Heart left ventricle (tissue), 16 donors: Measurements from ENCODE around the gene TSSK3. TPM values are rescaled to one million over a fixed set of nuclear protein-coding genes. Genes with fewer than 3 reads are reported as not detected.

Experiments used
- ATAC-seq, 4 donors: fragments of 200-7000 bp; cut with Tn5 transposase; one replicate each; pipeline ENCODE4 v1.9.1; 2020 to 2022; ENCODE audit warnings: moderate library complexity in 4 of 4, mild to moderate bottlenecking in 3 of 4, moderate number of reproducible peaks in 1 of 4
- DNase-seq, 5 donors: peaks; one replicate each; pipeline ENCODE4 v3.0.0-alpha.2; 2020
- H3K27ac ChIP-seq, 12 donors: fragments of 200-600 bp; sonication (generic) in 4 of 12; one replicate each; pipeline versions ENCODE4 v1.5.0 to v1.8.0; 2016 to 2022; ENCODE audit warnings: mild to moderate bottlenecking in 2 of 12
- H3K27me3 ChIP-seq, 9 donors: fragments of 200-600 bp; sonication (generic) in 2 of 9; one replicate each; pipeline versions ENCODE4 v1.5.1 to v1.8.0; 2016 to 2022; ENCODE audit warnings: mild to moderate bottlenecking in 3 of 9
- H3K36me3 ChIP-seq, 9 donors: fragments of 200-600 bp; sonication (generic) in 2 of 9; one replicate each; pipeline versions ENCODE4 v1.5.0 to v1.8.0; 2018 to 2022; ENCODE audit warnings: mild to moderate bottlenecking in 2 of 9
- H3K4me1 ChIP-seq, 12 donors: fragments of 200-600 bp; sonication (generic) in 4 of 12; one replicate each; pipeline versions ENCODE4 v1.5.0 to v1.8.0; 2016 to 2022; ENCODE audit warnings: mild to moderate bottlenecking in 3 of 12
- H3K4me3 ChIP-seq, 12 donors: fragments of 200-600 bp; sonication (generic) in 4 of 12; one replicate each; pipeline versions ENCODE4 v1.5.0 to v1.8.0; 2017 to 2022; ENCODE audit warnings: mild to moderate bottlenecking in 9 of 12, moderate library complexity in 4 of 12
- H3K9me3 ChIP-seq, 12 donors: fragments of 200-600 bp; sonication (generic) in 4 of 12; one replicate each; pipeline versions ENCODE4 v1.5.0 to v1.8.0; 2016 to 2022; ENCODE audit warnings: mild to moderate bottlenecking in 1 of 12
- CTCF ChIP-seq, 12 donors: fragments of 200-600 bp; sonication (generic) in 4 of 12; IDR thresholded peaks; one replicate each; pipeline versions ENCODE4 v1.5.0 to v1.8.0; 2018 to 2022; ENCODE audit warnings: antibody characterized with exemption in 12 of 12, mild to moderate bottlenecking in 5 of 12
- POLR2A ChIP-seq, 2 donors: fragments of 450-650 bp; IDR thresholded peaks; one replicate each; pipeline ENCODE4 v1.6.1; 2017; ENCODE audit warnings: antibody characterized with exemption in 2 of 2, mild to moderate bottlenecking in 2 of 2, moderate library complexity in 2 of 2
- WGBS, 4 donors: extraction: QIAGEN DNeasy Blood & Tissue Kit in 2 of 4; methylation state at CpG; one replicate each; pipeline versions ENCODE4 v1.1.5 to v1.1.7; 2013 to 2018; 5-methylcytosine and 5-hydroxymethylcytosine counted together
- intact Hi-C, 10 donors: fragments of 100-400 bp; cut with DNase I; formaldehyde crosslinking; loops; one replicate each; pipeline versions ENCODE4 v1.11.1 to v1.14.2; 2022
- polyA plus RNA-seq, 2 donors: library from polyadenylated mRNA; stranded (reverse); fragments of 200-250 nt; gene quantifications; one replicate each; pipeline ENCODE4 v1.2.3, GENCODE V29; 2013
- total RNA-seq, 9 donors: library from RNA; depleted of rRNA in 2 of 9; stranded (reverse); fragments of >200 nt in 2 of 9; fragmentation: NEBNext Ultra II Directional in 3 of 9; extraction: Animal tissue kit (Norgen Biotek cat#: 25700) in 3 of 9; gene quantifications; one replicate each; pipeline versions ENCODE4 v1.1.0 to v1.2.4, GENCODE V29; 2016 to 2023
- donor health status: ischemic (EF 13 %, LVEDD 7.1; RV severe dilation, severe dysfunction).
- donor health status: healthy with polysubstance abuse.
- donor health status: DM: no; HTN: yes; CAD: no.
- donor health status: DM: no; HTN: no; CAD: no.
- donor health status: ischemic (EF 25% LVEDD 6.9; RV normal size, moderate dysfunction).
- donor health status: ischemic (EF 25% LVEDD 5.7; RV mildly dilated, moderate dysfunction).
- donor health status: healthy.
- donor health status: DM: yes; HTN: yes; CAD: no.
- donor health status: ischemic (EF 35%, LVEDD 5.7; RV mildly dilated, moderate dysfunction).
- donor health status: nonischemic (EF 11% LVEDD 7.7; RV severe dilation, severe dysfunction).
- donor health status: DM: yes; HTN: yes; CAD: no.
- donor health status: PGD.
- donor health status: ischemic (EF 29% LVEDD 5.4; RV normal size, mild dysfunction).
- donor health status: nonischemic (EF 23%, LVEDD 6.1; RV moderate dilation, normal function).

The TSSK3 gene
- total and polyA plus RNA-seq, 11 donors: 0.37 to 3.1 (median 1.7) TPM; not detected in 2

- no peaks in the 10 kb centered on the region for H3K9me3 ChIP-seq
- H3K27me3 ChIP-seq: no peaks in the 10 kb centered on the region
- WGBS, 4 donors: 37 to 45% (median 38%) methylated on average over 13 of the region's 13 CpGs
- H3K27ac ChIP-seq: peak overlapping the region in 10 of 12 donors; percentile 2 to 67 (median 42)
- TF ChIP-seq POLR2A (IDR thresholded peaks at IDR 0.05): peak in 1 of 2 donors; percentile 12
- TF ChIP-seq CTCF (IDR thresholded peaks at IDR 0.05): peak; percentile 82 to 96 (median 88)
- ATAC-seq (peak; percentile 93 to 99 (median 98)), DNase-seq (peak; percentile 82 to 92 (median 88))
- intact Hi-C loops: loop anchor here (1.0 to 10.0 kb wide), 9 partner anchors 13 to 684 kb away; partner anchors contain the start of genes AZIN2 (in 1 of the 10) and FNDC5 (in 1 of the 10)
- no peaks in the 10 kb centered on the region for H3K36me3 ChIP-seq
- peaks cover 0 to 12% (median 0%) of the 10 kb centered on the region in 12 donors for H3K4me1 ChIP-seq
- no peak overlapping the region for H3K4me3 ChIP-seq
These were observed 38.7 kb downstream of the TSSK3 start for GRCh38 chr1:32400876-32401631.

GRCh38 chr1:32404946-32405345 is 42.6 kb downstream of the TSSK3 start:
- Histone ChIP-seq H3K4me1 (peaks cover 0 to 12% (median 0%) of the 10 kb centered on the region in 12 donors), H3K9me3 (no peaks in the 10 kb centered on the region), H3K27me3 (no peaks in the 10 kb centered on the region), H3K4me3 (no peak overlapping the region), H3K36me3 (no peaks in the 10 kb centered on the region), H3K27ac (no peak overlapping the region)
- ATAC-seq: no peak
- intact Hi-C loops: loop anchor here in 7 of 10 donors (5.0 to 10.0 kb wide), 7 partner anchors 357 to 680 kb away; partner anchors contain the start of genes AZIN2 (in 1 of the 7) and FNDC5 (in 1 of the 7)
- 43 to 48% (median 45%) methylated on average over 2 of the region's 2 CpGs for WGBS, 4 donors
- DNase-seq: no peak
- TF ChIP-seq CTCF (IDR thresholded peaks at IDR 0.05) (no peak), POLR2A (IDR thresholded peaks at IDR 0.05) (no peak)

- Histone ChIP-seq H3K27ac (no peak overlapping the region), H3K4me1 (peaks cover 0 to 7% (median 0%) of the 10 kb centered on the region in 12 donors), H3K36me3 (no peaks in the 10 kb centered on the region), H3K27me3 (no peaks in the 10 kb centered on the region), H3K4me3 (no peak overlapping the region), H3K9me3 (no peaks in the 10 kb centered on the region)
- 88 to 92% (median 90%) methylated on average over 4 of the region's 4 CpGs for WGBS, 4 donors
- intact Hi-C loops: loop anchor here in 6 of 10 donors (5.0 to 10.0 kb wide), 5 partner anchors 356 to 679 kb away; partner anchors contain the start of genes AZIN2 (in 1 of the 6) and FNDC5 (in 1 of the 6)
- TF ChIP-seq POLR2A (IDR thresholded peaks at IDR 0.05) (no peak), CTCF (IDR thresholded peaks at IDR 0.05) (no peak)
- ATAC-seq (no peak), DNase-seq (no peak)
These were observed 43.5 kb downstream of the TSSK3 start for GRCh38 chr1:32405672-32406467.
